Panc1 (cell line): ENCODE measurements around the gene TMEM87B.

Experiments used
- CTCF ChIP-seq: fragments of 450-650 bp; IDR thresholded peaks from 2 replicates; pipeline ENCODE4 v1.5.1; 2017; ENCODE audit warnings: mild to moderate bottlenecking
- POLR2AphosphoS5 ChIP-seq: IDR thresholded peaks from 2 replicates; pipeline ENCODE4 v1.6.1; 2012; ENCODE audit warnings: mild to moderate bottlenecking, low read depth, low read length, moderate library complexity
- SIN3A ChIP-seq: IDR thresholded peaks from 2 replicates; pipeline ENCODE4 v1.6.1; 2012; ENCODE audit warnings: low read depth, mild to moderate bottlenecking, low read length, moderate library complexity, borderline replicate concordance; ENCODE audit not compliant: insufficient read depth
- TCF7L2 ChIP-seq: IDR thresholded peaks from 2 replicates; pipeline ENCODE4 v1.6.1; 2011; ENCODE audit warnings: mild to moderate bottlenecking, low read depth, low read length, inconsistent platforms
- TF ChIP-seq, protein P1 (sequence below), 2 experiments: IDR thresholded peaks; 2 replicates each; pipeline ENCODE4 v1.6.1; 2011 to 2012; ENCODE audit warnings: low read depth in 2 of 2, control low read depth in 1 of 2, low read length in 1 of 2, mild to moderate bottlenecking in 1 of 2, moderate library complexity in 1 of 2; ENCODE audit not compliant: insufficient read depth in 1 of 2

DNA sequence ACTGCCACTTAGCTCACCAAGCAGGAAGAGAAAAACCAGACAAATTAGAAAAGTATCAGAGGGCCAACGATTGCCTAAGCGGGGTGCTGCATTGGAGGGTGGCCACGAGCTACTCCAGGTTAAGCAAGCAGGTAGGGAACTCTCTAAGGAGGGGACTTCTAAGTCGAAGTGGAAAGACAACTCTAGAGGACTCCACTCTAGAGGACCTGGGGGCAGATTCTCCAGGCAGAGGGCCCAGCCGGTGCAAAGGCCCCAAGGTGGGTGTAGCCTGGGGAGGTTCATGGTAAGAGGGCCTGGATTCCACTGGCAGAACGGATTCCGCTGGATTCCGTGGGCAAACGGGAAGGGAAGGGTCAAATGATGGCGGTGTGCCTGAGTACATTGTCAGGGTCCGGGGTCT is 95.8 kb downstream of the TMEM87B start:
- TF ChIP-seq CTCF, result no peak
- TF ChIP-seq, protein P1, sequence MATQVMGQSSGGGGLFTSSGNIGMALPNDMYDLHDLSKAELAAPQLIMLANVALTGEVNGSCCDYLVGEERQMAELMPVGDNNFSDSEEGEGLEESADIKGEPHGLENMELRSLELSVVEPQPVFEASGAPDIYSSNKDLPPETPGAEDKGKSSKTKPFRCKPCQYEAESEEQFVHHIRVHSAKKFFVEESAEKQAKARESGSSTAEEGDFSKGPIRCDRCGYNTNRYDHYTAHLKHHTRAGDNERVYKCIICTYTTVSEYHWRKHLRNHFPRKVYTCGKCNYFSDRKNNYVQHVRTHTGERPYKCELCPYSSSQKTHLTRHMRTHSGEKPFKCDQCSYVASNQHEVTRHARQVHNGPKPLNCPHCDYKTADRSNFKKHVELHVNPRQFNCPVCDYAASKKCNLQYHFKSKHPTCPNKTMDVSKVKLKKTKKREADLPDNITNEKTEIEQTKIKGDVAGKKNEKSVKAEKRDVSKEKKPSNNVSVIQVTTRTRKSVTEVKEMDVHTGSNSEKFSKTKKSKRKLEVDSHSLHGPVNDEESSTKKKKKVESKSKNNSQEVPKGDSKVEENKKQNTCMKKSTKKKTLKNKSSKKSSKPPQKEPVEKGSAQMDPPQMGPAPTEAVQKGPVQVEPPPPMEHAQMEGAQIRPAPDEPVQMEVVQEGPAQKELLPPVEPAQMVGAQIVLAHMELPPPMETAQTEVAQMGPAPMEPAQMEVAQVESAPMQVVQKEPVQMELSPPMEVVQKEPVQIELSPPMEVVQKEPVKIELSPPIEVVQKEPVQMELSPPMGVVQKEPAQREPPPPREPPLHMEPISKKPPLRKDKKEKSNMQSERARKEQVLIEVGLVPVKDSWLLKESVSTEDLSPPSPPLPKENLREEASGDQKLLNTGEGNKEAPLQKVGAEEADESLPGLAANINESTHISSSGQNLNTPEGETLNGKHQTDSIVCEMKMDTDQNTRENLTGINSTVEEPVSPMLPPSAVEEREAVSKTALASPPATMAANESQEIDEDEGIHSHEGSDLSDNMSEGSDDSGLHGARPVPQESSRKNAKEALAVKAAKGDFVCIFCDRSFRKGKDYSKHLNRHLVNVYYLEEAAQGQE (IDR thresholded peaks at IDR 0.05; ENCODE audit: insufficient read depth in 1 of 2, low read depth in 2 of 2, low read length in 1 of 2), result no peak
- no peak for TF ChIP-seq POLR2AphosphoS5
- TF ChIP-seq SIN3A, result no peak
- no peak for TF ChIP-seq TCF7L2
